ENCODE results near the gene ST8SIA1.

The ST8SIA1 gene

GRCh38 chr12:22217556-22217955, 117.0 kb downstream of the ST8SIA1 start:
- Histone ChIP-seq H3K27ac (no peak overlapping the region), H3K9me3 (ENCODE audit: low read depth, low read length) (no peaks in the 10 kb centered on the region), H3K4me3 (no peak overlapping the region), H3K9ac (ENCODE audit: insufficient read length) (no peak overlapping the region), H3K36me3 (ENCODE audit: insufficient read depth, low read length) (no peaks in the 10 kb centered on the region)
- DNase-seq (ENCODE audit: low read depth, low spot score) = no peak
- TF ChIP-seq EZH2 (IDR thresholded peaks at IDR 0.05) (no peak), POLR2AphosphoS5 (IDR thresholded peaks at IDR 0.05; ENCODE audit: borderline replicate concordance, low read depth, low read length) (no peak), FOXP2 (optimal IDR thresholded peaks at IDR 0.05; ENCODE audit: control extremely low read depth, extremely low read length, insufficient read depth) (no peak)

GRCh38 chr12:22215467-22216253, 118.8 kb downstream of the ST8SIA1 start:
- no peaks in the 10 kb centered on the region for H3K36me3 ChIP-seq (ENCODE audit: insufficient read depth, low read length)
- H3K27ac ChIP-seq = no peak overlapping the region
- TF ChIP-seq POLR2AphosphoS5 (IDR thresholded peaks at IDR 0.05; ENCODE audit: borderline replicate concordance, low read depth, low read length) = no peak
- TF ChIP-seq EZH2 (IDR thresholded peaks at IDR 0.05) = no peak
- TF ChIP-seq FOXP2 (optimal IDR thresholded peaks at IDR 0.05; ENCODE audit: control extremely low read depth, extremely low read length, insufficient read depth) = no peak
- H3K9me3 ChIP-seq (ENCODE audit: low read depth, low read length) = no peaks in the 10 kb centered on the region
- DNase-seq (ENCODE audit: low read depth, low spot score) = no peak
- H3K9ac ChIP-seq (ENCODE audit: insufficient read length) = no peak overlapping the region
- no peak overlapping the region for H3K4me3 ChIP-seq

GRCh38 chr12:22211128-22211527, 123.4 kb downstream of the ST8SIA1 start:
- H3K36me3 ChIP-seq (ENCODE audit: insufficient read depth, low read length) = no peaks in the 10 kb centered on the region
- H3K27ac ChIP-seq = no peak overlapping the region
- H3K9ac ChIP-seq (ENCODE audit: insufficient read length) = no peak overlapping the region
- no peaks in the 10 kb centered on the region for H3K9me3 ChIP-seq (ENCODE audit: low read depth, low read length)
- TF ChIP-seq FOXP2 (optimal IDR thresholded peaks at IDR 0.05; ENCODE audit: control extremely low read depth, extremely low read length, insufficient read depth) (no peak), POLR2AphosphoS5 (IDR thresholded peaks at IDR 0.05; ENCODE audit: borderline replicate concordance, low read depth, low read length) (no peak), EZH2 (IDR thresholded peaks at IDR 0.05) (no peak)
- no peak for DNase-seq (ENCODE audit: low read depth, low spot score)
- H3K4me3 ChIP-seq = no peak overlapping the region

GRCh38 chr12:22209422-22209821, 125.1 kb downstream of the ST8SIA1 start:
- no peaks in the 10 kb centered on the region for H3K36me3 ChIP-seq (ENCODE audit: insufficient read depth, low read length)
- H3K27ac ChIP-seq = no peak overlapping the region
- TF ChIP-seq EZH2 (IDR thresholded peaks at IDR 0.05) = no peak
- no peak for TF ChIP-seq FOXP2 (optimal IDR thresholded peaks at IDR 0.05; ENCODE audit: control extremely low read depth, extremely low read length, insufficient read depth)
- TF ChIP-seq POLR2AphosphoS5 (IDR thresholded peaks at IDR 0.05; ENCODE audit: borderline replicate concordance, low read depth, low read length) = no peak
- no peak overlapping the region for H3K9ac ChIP-seq (ENCODE audit: insufficient read length)
- no peak for DNase-seq (ENCODE audit: low read depth, low spot score)
- no peak overlapping the region for H3K4me3 ChIP-seq
- no peaks in the 10 kb centered on the region for H3K9me3 ChIP-seq (ENCODE audit: low read depth, low read length)

GRCh38 chr12:22206111-22206728, 128.3 kb downstream of the ST8SIA1 start:
- Histone ChIP-seq H3K9me3 (ENCODE audit: low read depth, low read length) (no peaks in the 10 kb centered on the region), H3K27ac (no peak overlapping the region), H3K4me3 (no peak overlapping the region), H3K9ac (ENCODE audit: insufficient read length) (no peak overlapping the region), H3K36me3 (ENCODE audit: insufficient read depth, low read length) (no peaks in the 10 kb centered on the region)
- no peak for DNase-seq (ENCODE audit: low read depth, low spot score)
- TF ChIP-seq POLR2AphosphoS5 (IDR thresholded peaks at IDR 0.05; ENCODE audit: borderline replicate concordance, low read depth, low read length) (no peak), EZH2 (IDR thresholded peaks at IDR 0.05) (no peak)

- Histone ChIP-seq H3K9ac (ENCODE audit: insufficient read length) (no peak overlapping the region), H3K9me3 (ENCODE audit: low read depth, low read length) (no peaks in the 10 kb centered on the region), H3K36me3 (ENCODE audit: insufficient read depth, low read length) (no peaks in the 10 kb centered on the region), H3K27ac (no peak overlapping the region), H3K4me3 (no peak overlapping the region)
- TF ChIP-seq POLR2AphosphoS5 (IDR thresholded peaks at IDR 0.05; ENCODE audit: borderline replicate concordance, low read depth, low read length) = no peak
- TF ChIP-seq FOXP2 (optimal IDR thresholded peaks at IDR 0.05; ENCODE audit: control extremely low read depth, extremely low read length, insufficient read depth) = no peak
- TF ChIP-seq EZH2 (IDR thresholded peaks at IDR 0.05) = no peak
- no peak for DNase-seq (ENCODE audit: low read depth, low spot score)
Measured at GRCh38 chr12:22204391-22204790, 130.1 kb downstream of the ST8SIA1 start.

GRCh38 chr12:22202847-22203246, 131.7 kb downstream of the ST8SIA1 start:
- H3K9ac ChIP-seq (ENCODE audit: insufficient read length) = no peak overlapping the region
- TF ChIP-seq POLR2AphosphoS5 (IDR thresholded peaks at IDR 0.05; ENCODE audit: borderline replicate concordance, low read depth, low read length) (no peak), FOXP2 (optimal IDR thresholded peaks at IDR 0.05; ENCODE audit: control extremely low read depth, extremely low read length, insufficient read depth) (no peak), EZH2 (IDR thresholded peaks at IDR 0.05) (no peak)
- H3K9me3 ChIP-seq (ENCODE audit: low read depth, low read length) = no peaks in the 10 kb centered on the region
- H3K27ac ChIP-seq = no peak overlapping the region
- no peak for DNase-seq (ENCODE audit: low read depth, low spot score)
- H3K4me3 ChIP-seq = no peak overlapping the region
- H3K36me3 ChIP-seq (ENCODE audit: insufficient read depth, low read length) = no peaks in the 10 kb centered on the region

GRCh38 chr12:22201101-22201500, 133.4 kb downstream of the ST8SIA1 start:
- Histone ChIP-seq H3K9ac (ENCODE audit: insufficient read length) (no peak overlapping the region), H3K36me3 (ENCODE audit: insufficient read depth, low read length) (no peaks in the 10 kb centered on the region), H3K9me3 (ENCODE audit: low read depth, low read length) (no peaks in the 10 kb centered on the region), H3K27ac (no peak overlapping the region), H3K4me3 (no peak overlapping the region)
- TF ChIP-seq FOXP2 (optimal IDR thresholded peaks at IDR 0.05; ENCODE audit: control extremely low read depth, extremely low read length, insufficient read depth) = no peak
- TF ChIP-seq POLR2AphosphoS5 (IDR thresholded peaks at IDR 0.05; ENCODE audit: borderline replicate concordance, low read depth, low read length) = no peak
- TF ChIP-seq EZH2 (IDR thresholded peaks at IDR 0.05) = no peak
- no peak for DNase-seq (ENCODE audit: low read depth, low spot score)

Measured in SK-N-MC (cell line).